CD4-positive, alpha-beta T cell treated with Interleukin-15 for 4 hours (primary cell): ENCODE results near the gene NSD1.

Source experiments
- DNase-seq: peaks from one replicate; pipeline ENCODE4 v3.0.0-alpha.2; 2020; ENCODE audit warnings: low spot score

Gene NSD1

GRCh38 chr5:177098120-177098469 lies 35.5 kb upstream of the NSD1 start:
- no peak for DNase-seq

- no peak for DNase-seq
Observed at GRCh38 chr5:177098470-177099141, 35.0 kb upstream of the NSD1 start.

- no peak for DNase-seq
Observed at GRCh38 chr5:177099422-177100093, 34.0 kb upstream of the NSD1 start.

GRCh38 chr5:177100714-177101121 lies 32.9 kb upstream of the NSD1 start:
- no peak for DNase-seq

GRCh38 chr5:177103523-177104253 lies 29.9 kb upstream of the NSD1 start:
- DNase-seq = no peak

- no peak for DNase-seq
Observed at GRCh38 chr5:177105691-177106476, 27.7 kb upstream of the NSD1 start.

GRCh38 chr5:177107159-177107558 lies 26.4 kb upstream of the NSD1 start:
- DNase-seq = no peak

GRCh38 chr5:177109810-177110209 lies 23.8 kb upstream of the NSD1 start:
- DNase-seq = no peak

GRCh38 chr5:177111720-177112394 lies 21.7 kb upstream of the NSD1 start:
- peak; percentile 54 for DNase-seq

GRCh38 chr5:177112589-177113220 lies 20.9 kb upstream of the NSD1 start:
- no peak for DNase-seq

- peak; percentile 82 for DNase-seq
Observed at GRCh38 chr5:177113566-177114424, 19.8 kb upstream of the NSD1 start.

GRCh38 chr5:177116631-177117373 lies 16.8 kb upstream of the NSD1 start:
- peak; percentile 84 for DNase-seq

GRCh38 chr5:177117441-177118045 lies 16.0 kb upstream of the NSD1 start:
- no peak for DNase-seq

- no peak for DNase-seq
Observed at GRCh38 chr5:177122566-177122965, 11.0 kb upstream of the NSD1 start.

- DNase-seq = no peak
Observed at GRCh38 chr5:177123789-177124485, 9.6 kb upstream of the NSD1 start.

- no peak for DNase-seq
Observed at GRCh38 chr5:177124486-177124991, 9.0 kb upstream of the NSD1 start.

- DNase-seq = no peak
Observed at GRCh38 chr5:177126771-177127170, 6.8 kb upstream of the NSD1 start.

- peak; percentile 60 for DNase-seq
Observed at GRCh38 chr5:177128551-177128981, 5.0 kb upstream of the NSD1 start.
